NCI-H460 (cell line): ENCODE data around the gene MTNR1B. TPM values are rescaled to one million over a fixed set of nuclear protein-coding genes. Genes with fewer than 3 reads are reported as not detected.

Source experiments
- DNase-seq: peaks from one replicate; pipeline ENCODE4 v3.0.0-alpha.2; 2016; ENCODE audit warnings: low read depth; ENCODE audit errors: extremely low read depth
- polyA plus RNA-seq: library from polyadenylated mRNA; depleted of rRNA; stranded (reverse); fragments of >200 nt; gene quantifications from 2 replicates; pipeline ENCODE4 v1.2.3, GENCODE V29; 2014; cell fraction: nucleus; rRNA removed
- total RNA-seq: library from RNA; depleted of rRNA; stranded (reverse); fragments of >200 nt; shearing (Covaris generic); gene quantifications from 2 replicates; pipeline ENCODE4 v1.2.3, GENCODE V29; 2014; rRNA removed

Gene MTNR1B
- not detected in 2 replicates for total RNA-seq
- polyA plus RNA-seq, result not detected in 2 replicates

GRCh38 chr11:92969634-92970347, at the start of gene MTNR1B:
Gene MTNR1B, plus strand, starts transcription at chr11:92969651. Its CDS starts 75 bp downstream, at chr11:92969726.
- DNase-seq, result no peak

- DNase-seq, result no peak
Observed at GRCh38 chr11:92920331-92920730, 49.1 kb upstream of the MTNR1B start.

DNA sequence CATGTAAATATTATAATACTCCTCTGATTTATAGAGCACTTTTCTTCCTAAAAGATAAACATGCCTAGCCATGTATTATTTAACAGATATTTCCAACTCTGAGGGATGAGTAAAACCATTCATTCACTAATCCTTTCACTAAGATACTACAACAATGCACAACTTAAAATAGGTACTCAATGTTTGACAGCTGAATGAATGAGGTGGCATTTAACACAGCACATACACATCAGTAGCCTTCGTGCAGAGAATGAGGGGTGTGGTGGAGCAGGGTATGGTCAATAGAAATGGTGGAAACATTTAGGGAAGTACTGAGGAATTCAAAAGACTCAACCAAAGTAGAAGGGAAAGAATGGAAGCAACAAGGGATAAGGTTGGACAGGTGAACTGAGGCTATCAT, 46.7 kb upstream of the MTNR1B start:
- no peak for DNase-seq

DNA sequence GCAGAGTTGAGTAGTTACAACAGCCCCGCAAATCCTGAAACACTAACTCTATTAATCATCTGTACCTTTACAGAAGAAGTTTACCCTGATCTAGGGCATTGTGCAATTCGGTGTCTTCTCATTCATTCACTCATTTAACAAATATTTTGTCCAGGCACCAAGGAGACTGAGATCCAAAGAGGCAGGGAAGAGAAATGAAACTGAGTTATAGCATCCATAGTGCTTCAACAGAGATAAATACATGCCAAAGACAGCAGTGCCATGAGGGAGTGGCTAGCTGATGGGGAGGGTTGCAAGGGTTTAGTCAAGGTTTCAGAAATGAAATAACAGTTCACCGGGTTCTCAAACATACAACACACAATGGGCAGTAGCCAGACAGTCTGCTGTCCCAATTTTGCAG, 40.2 kb upstream of the MTNR1B start:
- DNase-seq, result no peak

DNA sequence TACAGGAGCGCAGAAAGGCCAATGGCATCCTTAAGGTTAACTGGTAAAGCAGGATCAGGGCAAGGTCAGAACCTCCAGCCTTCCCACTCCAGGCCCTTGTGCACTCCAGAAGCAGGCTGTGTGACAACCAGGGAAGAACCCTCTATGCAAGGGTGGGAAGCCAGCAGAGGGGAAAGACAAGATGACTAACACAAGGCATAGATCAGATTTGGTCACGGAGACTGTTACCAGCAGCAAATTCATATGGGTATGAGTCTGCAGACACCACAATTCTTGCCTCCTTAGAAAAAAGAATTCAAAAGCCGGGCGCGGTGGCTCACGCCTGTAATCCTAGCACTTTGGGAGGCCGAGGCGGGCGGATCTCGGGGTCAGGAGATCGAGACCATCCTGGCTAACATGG, 39.8 kb upstream of the MTNR1B start:
- no peak for DNase-seq

GRCh38 chr11:92931746-92932422, 37.6 kb upstream of the MTNR1B start:
- DNase-seq, result no peak

GRCh38 chr11:92939305-92939704, 30.1 kb upstream of the MTNR1B start:
- no peak for DNase-seq

DNA sequence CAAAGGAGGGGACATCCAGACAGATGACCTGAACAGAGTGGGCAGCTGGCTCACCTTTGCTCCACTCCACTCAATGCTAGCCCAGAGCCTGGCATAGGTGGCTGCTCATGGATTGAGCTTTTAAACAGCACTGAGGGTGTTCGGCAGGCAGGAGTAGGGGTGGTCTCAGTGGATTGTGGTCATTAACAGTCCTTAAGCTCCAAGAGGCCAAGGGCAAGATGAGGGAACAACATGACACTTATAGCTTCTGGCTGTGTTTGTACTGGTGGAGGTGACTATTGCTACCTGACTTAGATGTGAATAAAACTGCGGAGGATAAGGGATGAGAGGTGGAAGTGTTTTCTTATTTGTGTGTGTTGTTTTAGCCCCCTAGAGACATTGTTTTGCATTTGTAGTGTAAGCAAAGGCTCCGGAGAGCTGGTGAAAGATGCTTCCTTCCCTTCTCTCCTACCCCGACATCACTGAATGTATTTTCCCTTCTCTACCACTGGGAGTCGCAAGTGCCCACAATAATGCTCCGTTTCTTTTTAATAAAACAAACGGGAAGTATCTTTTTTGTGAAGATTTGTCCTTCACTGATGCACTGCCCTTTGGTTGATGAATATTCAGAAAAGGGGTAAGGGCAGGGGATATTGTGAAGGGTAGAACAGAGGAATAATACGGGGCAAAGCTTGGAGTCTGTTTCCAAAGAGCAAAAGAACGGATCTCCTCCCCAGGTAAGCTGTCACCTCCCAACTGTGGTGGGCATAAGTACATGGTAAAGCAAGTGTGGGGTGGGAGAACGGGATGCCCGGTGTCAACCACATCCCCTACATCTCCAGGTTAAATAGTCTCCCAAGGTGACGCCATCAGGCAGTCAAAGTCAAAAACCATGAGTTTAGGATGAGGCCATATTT, 27.5 kb upstream of the MTNR1B start:
- peak; percentile 46 for DNase-seq

- DNase-seq, result no peak
Observed at GRCh38 chr11:92946707-92947106, 22.7 kb upstream of the MTNR1B start.

DNA sequence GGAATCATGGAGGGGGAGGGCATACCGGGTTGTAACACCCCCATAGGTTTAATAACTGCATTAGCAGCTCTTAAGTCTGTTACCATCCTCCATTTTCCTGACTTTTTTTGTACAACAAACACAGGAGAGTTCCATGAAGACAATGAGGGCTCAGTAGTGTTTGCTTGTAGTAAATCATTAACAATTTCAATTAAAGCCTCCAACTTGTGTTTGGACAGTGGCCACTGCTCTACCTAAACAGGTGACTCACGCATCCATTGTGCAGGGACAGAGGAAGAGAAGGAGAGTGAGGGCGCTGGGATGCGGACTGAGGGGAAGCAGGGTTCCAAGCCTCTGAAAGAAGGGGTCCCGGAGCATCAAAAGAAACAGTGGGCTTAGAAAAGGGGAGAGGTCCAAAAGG, 21.3 kb upstream of the MTNR1B start:
- DNase-seq, result no peak

DNA sequence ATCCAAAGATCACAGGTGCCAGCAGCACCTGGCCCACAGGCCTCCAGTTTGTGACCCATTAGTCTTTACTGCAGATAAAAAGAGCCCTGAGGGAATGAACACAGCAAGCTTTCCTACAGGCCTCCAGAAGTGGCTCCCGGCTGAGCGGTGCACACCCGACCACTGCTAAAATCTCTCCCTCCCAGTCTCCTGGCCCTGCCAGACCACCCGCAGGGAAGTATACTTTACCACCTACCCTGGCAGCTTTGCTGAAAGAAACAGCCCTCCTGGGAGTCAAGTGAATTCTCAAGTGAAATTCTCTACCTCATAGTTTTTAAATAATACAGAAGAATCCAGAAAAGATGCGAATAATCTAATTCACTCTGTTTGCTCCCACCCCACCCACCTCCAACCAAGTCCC, 15.4 kb upstream of the MTNR1B start:
- no peak for DNase-seq

DNA sequence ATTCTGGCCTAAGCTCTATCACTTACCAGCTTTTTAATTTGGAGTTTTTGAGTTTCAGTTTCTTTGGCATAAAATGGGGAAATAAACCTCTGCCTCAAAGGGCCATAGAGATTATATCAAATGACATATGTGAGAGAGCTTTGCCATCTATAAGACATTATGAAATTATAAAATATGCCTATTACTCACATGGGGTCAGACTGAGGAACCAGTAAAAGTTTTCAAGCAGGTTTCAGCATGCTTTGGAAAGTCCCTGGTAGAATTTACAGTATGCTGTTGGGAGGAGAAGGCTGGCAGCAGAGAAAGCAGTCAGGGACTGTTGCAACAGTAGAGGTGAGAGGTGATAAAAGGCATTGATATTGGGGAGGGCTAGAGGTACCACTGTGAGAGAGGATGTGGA, 13.6 kb upstream of the MTNR1B start:
- no peak for DNase-seq

GRCh38 chr11:92960886-92961285, 8.6 kb upstream of the MTNR1B start:
- DNase-seq, result no peak

GRCh38 chr11:92962446-92962845, 7.0 kb upstream of the MTNR1B start:
- DNase-seq, result no peak

DNA sequence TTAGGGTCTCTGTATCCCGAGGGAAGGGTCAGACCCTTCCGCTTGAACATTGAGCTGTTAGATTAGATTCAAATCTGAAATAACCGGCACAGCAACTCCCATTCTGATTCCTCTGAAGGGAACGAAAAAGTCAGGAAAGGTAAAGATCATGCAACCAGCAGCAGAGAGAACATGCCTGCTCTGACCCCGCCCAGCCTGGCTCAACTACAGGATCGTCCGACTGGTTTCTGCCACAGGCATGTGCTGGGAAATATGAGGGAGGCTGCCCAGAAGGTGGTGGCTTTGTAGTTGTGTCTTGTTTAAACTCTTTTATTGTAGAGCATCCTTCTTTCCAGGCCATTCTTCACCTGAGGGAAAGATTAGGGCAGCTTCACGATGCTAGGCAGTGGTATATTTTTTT, 5.0 kb upstream of the MTNR1B start:
- DNase-seq, result no peak

GRCh38 chr11:92965196-92965595, 4.3 kb upstream of the MTNR1B start:
- no peak for DNase-seq

GRCh38 chr11:92967178-92967577, 2.3 kb upstream of the MTNR1B start:
- DNase-seq, result no peak

DNA sequence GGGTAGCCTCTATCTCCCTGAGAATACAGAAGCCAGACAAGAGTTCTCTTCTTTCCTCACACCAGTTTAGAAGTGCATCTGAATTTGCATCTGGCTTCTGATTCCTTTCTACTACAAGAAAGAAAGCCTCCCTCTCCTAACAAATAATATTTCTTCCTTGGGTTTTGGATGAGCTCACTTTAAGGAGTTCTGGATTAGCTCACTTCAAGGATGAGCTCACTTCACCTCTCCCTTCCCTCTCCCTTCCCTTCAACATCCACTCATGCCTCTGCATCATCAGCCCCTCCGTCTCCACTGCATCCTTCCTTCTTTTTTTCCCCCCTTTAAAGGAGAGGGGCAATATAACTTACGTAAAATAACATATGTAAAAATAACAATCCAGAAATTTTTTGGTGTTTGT, 1.6 kb upstream of the MTNR1B start:
- DNase-seq, result no peak

- no peak for DNase-seq
Observed at GRCh38 chr11:92969293-92969633, 188 bp upstream of the MTNR1B start.

GRCh38 chr11:92972248-92972647, 2.8 kb downstream of the MTNR1B start:
- no peak for DNase-seq

GRCh38 chr11:92975285-92975684, 5.8 kb downstream of the MTNR1B start:
- DNase-seq, result no peak
